Upper lobe of left lung (tissue), 6 donors: Measurements from ENCODE around the gene MAGI2. TPM values are rescaled to one million over a fixed set of nuclear protein-coding genes. Genes with fewer than 3 reads are reported as not detected.

Source experiments
- ATAC-seq, 2 donors: fragments of 200-7000 bp; cut with Tn5 transposase; one replicate each; pipeline ENCODE4 v1.9.1; 2022; ENCODE audit warnings: mild to moderate bottlenecking in 2 of 2, moderate library complexity in 2 of 2; ENCODE audit not compliant: low FRiP score in 2 of 2
- DNase-seq, 2 donors: peaks; one replicate each; pipeline ENCODE4 v3.0.0-alpha.2; 2019 to 2020
- H3K27ac ChIP-seq, 4 donors: fragments of 200-600 bp; sonication (generic); one replicate each; pipeline ENCODE4 v1.5.1; 2016 to 2019
- H3K27me3 ChIP-seq, 4 donors: fragments of 200-600 bp; sonication (generic); one replicate each; pipeline ENCODE4 v1.5.1; 2017 to 2019
- H3K36me3 ChIP-seq, 4 donors: fragments of 200-600 bp; sonication (generic); one replicate each; pipeline ENCODE4 v1.5.1; 2016 to 2019
- H3K4me1 ChIP-seq, 4 donors: fragments of 200-600 bp; sonication (generic); one replicate each; pipeline ENCODE4 v1.5.1; 2018 to 2019
- H3K4me3 ChIP-seq, 4 donors: fragments of 200-600 bp; sonication (generic); one replicate each; pipeline ENCODE4 v1.5.1; 2017 to 2019; ENCODE audit warnings: mild to moderate bottlenecking in 2 of 4, moderate library complexity in 1 of 4
- H3K9me3 ChIP-seq, 4 donors: fragments of 200-600 bp; sonication (generic); one replicate each; pipeline ENCODE4 v1.5.1; 2018 to 2019
- EP300 ChIP-seq, 4 donors: sonication (generic); formaldehyde crosslinking; IDR thresholded peaks; one replicate each; pipeline ENCODE4 v1.5.1; 2017; ENCODE audit warnings: antibody characterized with exemption in 4 of 4, control low read depth in 2 of 4
- POLR2A ChIP-seq, 4 donors: fragments of 450-650 bp; IDR thresholded peaks; one replicate each; pipeline ENCODE4 v1.5.1; 2016 to 2017; ENCODE audit warnings: antibody characterized with exemption in 4 of 4, mild to moderate bottlenecking in 2 of 4
- POLR2AphosphoS5 ChIP-seq, 2 donors: sonication (generic); formaldehyde crosslinking; IDR thresholded peaks; one replicate each; pipeline ENCODE4 v1.5.1; 2017; ENCODE audit warnings: antibody characterized with exemption in 2 of 2
- WGBS, 2 donors: methylation state at CpG; one replicate each; pipeline ENCODE4 v1.1.5; 2017 to 2018; 5-methylcytosine and 5-hydroxymethylcytosine counted together
- total RNA-seq, 6 donors: library from RNA; depleted of rRNA in 4 of 6; stranded (reverse); fragments of >200 nt in 4 of 6; gene quantifications; one replicate each; pipeline versions ENCODE4 v1.1.0 to v1.2.1, GENCODE V29; 2016 to 2021
- TF ChIP-seq, protein P1 (sequence below), 6 experiments: fragments of 450-650 bp in 4 of 6; fragments of 200-600 bp in 2 of 6; sonication (generic) in 2 of 6; IDR thresholded peaks; one replicate each; pipeline ENCODE4 v1.5.1; 2016 to 2019; ENCODE audit warnings: antibody characterized with exemption in 6 of 6
- donor health status: DM: no; HTN: no; CAD: no; lungs with moderate emphysema.
- donor health status: DM: no; HTN: yes; CAD: no; lungs with severe emphysema.

The MAGI2 gene
- total RNA-seq, 6 donors from 2014 or later: 7.9 to 84.9 (median 11.8) TPM

DNA sequence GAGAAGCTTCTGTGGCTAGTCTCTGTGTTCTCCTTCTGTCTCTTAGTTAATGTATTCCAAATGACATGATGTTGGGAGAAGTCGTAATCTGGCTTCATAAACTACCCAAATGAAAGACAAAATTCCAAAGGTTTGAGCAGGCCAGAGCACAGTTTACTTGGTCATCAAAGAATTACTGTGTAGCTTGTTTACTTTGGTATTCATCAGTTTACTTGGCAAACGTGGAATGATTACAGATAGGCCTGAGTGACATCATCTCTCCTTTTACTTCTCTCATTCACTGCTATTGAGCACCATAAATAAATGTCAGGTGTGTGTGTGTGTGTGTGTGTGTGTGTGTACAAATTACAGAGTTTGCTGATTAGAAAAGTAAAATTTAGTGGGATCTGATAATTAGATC, 1327.6 kb downstream of the MAGI2 start:
- no peaks in the 10 kb centered on the region for H3K4me1 ChIP-seq
- 52 to 59% methylated on average over 2 of the region's 2 CpGs for WGBS, 2 donors
- no peak for TF ChIP-seq POLR2AphosphoS5 (IDR thresholded peaks at IDR 0.05)
- TF ChIP-seq, protein P1, sequence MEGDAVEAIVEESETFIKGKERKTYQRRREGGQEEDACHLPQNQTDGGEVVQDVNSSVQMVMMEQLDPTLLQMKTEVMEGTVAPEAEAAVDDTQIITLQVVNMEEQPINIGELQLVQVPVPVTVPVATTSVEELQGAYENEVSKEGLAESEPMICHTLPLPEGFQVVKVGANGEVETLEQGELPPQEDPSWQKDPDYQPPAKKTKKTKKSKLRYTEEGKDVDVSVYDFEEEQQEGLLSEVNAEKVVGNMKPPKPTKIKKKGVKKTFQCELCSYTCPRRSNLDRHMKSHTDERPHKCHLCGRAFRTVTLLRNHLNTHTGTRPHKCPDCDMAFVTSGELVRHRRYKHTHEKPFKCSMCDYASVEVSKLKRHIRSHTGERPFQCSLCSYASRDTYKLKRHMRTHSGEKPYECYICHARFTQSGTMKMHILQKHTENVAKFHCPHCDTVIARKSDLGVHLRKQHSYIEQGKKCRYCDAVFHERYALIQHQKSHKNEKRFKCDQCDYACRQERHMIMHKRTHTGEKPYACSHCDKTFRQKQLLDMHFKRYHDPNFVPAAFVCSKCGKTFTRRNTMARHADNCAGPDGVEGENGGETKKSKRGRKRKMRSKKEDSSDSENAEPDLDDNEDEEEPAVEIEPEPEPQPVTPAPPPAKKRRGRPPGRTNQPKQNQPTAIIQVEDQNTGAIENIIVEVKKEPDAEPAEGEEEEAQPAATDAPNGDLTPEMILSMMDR (IDR thresholded peaks at IDR 0.05): no peak
- no peak for TF ChIP-seq POLR2A (IDR thresholded peaks at IDR 0.05)
- no peak for TF ChIP-seq EP300 (IDR thresholded peaks at IDR 0.05)
- DNase-seq (no peak), ATAC-seq (no peak)
- no peaks in the 10 kb centered on the region for H3K9me3 ChIP-seq
- H3K27ac ChIP-seq: no peak overlapping the region
- no peaks in the 10 kb centered on the region for H3K36me3 ChIP-seq
- no peak overlapping the region for H3K4me3 ChIP-seq
- H3K27me3 ChIP-seq: no peaks in the 10 kb centered on the region

DNA sequence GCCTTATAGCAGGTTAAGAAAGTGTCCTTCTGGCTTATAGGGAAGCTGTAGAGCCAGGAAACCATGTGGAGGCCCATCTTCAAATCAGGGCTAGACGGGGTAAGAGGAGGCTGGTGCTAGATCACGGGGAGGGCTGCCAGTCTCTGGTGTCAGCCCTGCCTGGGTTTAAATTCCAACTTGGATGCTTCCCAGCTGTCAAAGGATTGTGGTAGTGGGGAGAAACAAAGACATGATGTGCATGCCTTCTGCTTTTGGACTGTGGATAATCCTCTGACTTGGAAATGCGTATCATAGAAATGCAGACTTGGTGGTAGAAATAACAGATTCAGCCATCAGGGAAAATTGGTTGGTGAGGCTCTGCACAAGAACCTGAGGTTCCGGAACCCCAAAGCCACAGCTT, 1329.3 kb downstream of the MAGI2 start:
- no peak for ATAC-seq
- whole genome bisulfite sequencing, 2 donors: 86 to 95% methylated on average over 4 of the region's 4 CpGs
- Histone ChIP-seq H3K4me3 (no peak overlapping the region), H3K9me3 (no peaks in the 10 kb centered on the region), H3K27me3 (no peaks in the 10 kb centered on the region), H3K36me3 (no peaks in the 10 kb centered on the region), H3K27ac (no peak overlapping the region), H3K4me1 (no peaks in the 10 kb centered on the region)
- TF ChIP-seq POLR2AphosphoS5 (IDR thresholded peaks at IDR 0.05): no peak
- no peak for TF ChIP-seq EP300 (IDR thresholded peaks at IDR 0.05)
- TF ChIP-seq, protein P1 (IDR thresholded peaks at IDR 0.05): no peak
- no peak for TF ChIP-seq POLR2A (IDR thresholded peaks at IDR 0.05)
- DNase-seq: no peak

DNA sequence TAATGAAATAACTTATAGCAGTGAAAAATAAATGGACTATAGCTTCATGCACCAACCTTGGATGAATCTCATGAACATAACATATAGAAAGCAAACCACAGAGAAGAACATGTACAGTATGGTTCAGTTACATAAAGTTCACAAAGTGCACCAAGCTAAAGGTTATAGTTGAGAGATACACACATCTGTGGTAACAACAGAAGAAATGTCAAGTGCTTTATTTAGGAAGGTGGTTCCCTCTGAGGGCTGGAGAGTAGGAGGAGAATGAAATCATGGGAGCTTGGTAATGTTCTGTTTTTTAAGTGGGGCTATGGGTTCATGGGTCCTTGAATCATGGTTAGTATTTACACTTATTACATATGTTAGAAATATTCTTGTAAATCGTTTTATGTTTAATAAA, 1331.6 kb downstream of the MAGI2 start:
- no peaks in the 10 kb centered on the region for H3K4me1 ChIP-seq
- no peak for ATAC-seq
- no peak overlapping the region for H3K27ac ChIP-seq
- TF ChIP-seq EP300 (IDR thresholded peaks at IDR 0.05) (no peak), POLR2A (IDR thresholded peaks at IDR 0.05) (no peak), POLR2AphosphoS5 (IDR thresholded peaks at IDR 0.05) (no peak)
- TF ChIP-seq, protein P1 (IDR thresholded peaks at IDR 0.05): no peak
- H3K27me3 ChIP-seq: no peaks in the 10 kb centered on the region
- H3K4me3 ChIP-seq: no peak overlapping the region
- H3K9me3 ChIP-seq: no peaks in the 10 kb centered on the region
- WGBS, 2 donors: 61 to 78% methylated on average over 1 of the region's 1 CpG
- DNase-seq: no peak
- no peaks in the 10 kb centered on the region for H3K36me3 ChIP-seq

DNA sequence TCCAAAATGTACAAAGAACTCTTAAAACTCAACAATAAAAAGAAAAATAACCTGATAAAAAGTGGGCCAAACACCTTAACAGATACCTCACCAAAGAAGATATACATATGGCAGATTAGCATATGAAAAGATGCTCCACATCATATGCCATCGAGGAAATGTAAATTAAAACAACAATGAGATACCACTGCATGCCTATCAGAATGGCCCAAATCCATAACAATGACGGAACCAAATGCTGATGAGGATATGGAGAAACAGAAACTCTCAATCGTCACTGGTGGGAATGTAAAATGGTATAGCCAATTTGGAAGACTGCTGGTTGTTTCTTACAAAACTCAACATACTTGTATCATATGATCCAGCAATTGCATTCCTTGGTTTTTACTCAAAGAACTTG, 1335.0 kb downstream of the MAGI2 start:
- Histone ChIP-seq H3K4me3 (no peak overlapping the region), H3K9me3 (no peaks in the 10 kb centered on the region), H3K27me3 (no peaks in the 10 kb centered on the region), H3K36me3 (no peaks in the 10 kb centered on the region), H3K4me1 (no peaks in the 10 kb centered on the region), H3K27ac (no peak overlapping the region)
- DNase-seq (no peak), ATAC-seq (no peak)
- WGBS, 2 donors: 61 to 68% methylated on average over 3 of the region's 3 CpGs
- TF ChIP-seq POLR2AphosphoS5 (IDR thresholded peaks at IDR 0.05) (no peak), EP300 (IDR thresholded peaks at IDR 0.05) (no peak), POLR2A (IDR thresholded peaks at IDR 0.05) (no peak)
- TF ChIP-seq, protein P1 (IDR thresholded peaks at IDR 0.05): no peak

DNA sequence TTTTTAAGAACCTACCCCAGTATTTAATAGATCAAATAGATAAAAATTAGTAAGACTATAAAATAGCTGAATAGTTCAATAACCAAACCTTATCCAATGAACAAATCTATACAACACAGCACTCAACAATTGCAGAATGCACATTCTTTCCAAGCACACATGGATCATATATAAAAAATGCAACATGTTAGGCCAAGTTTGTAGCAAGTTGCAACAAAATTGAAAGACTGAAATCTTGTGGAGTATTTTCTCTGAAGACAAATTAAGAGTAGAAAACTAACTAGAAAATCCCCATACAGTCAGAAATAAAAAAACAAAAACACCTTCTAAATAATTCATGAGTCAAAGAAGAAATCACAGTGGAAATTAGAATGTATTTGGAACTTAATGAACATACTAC, 1337.6 kb downstream of the MAGI2 start:
- ATAC-seq (no peak), DNase-seq (no peak)
- Histone ChIP-seq H3K36me3 (no peaks in the 10 kb centered on the region), H3K4me1 (no peaks in the 10 kb centered on the region), H3K9me3 (no peaks in the 10 kb centered on the region), H3K4me3 (no peak overlapping the region), H3K27ac (no peak overlapping the region), H3K27me3 (no peaks in the 10 kb centered on the region)
- TF ChIP-seq POLR2AphosphoS5 (IDR thresholded peaks at IDR 0.05) (no peak), POLR2A (IDR thresholded peaks at IDR 0.05) (no peak), EP300 (IDR thresholded peaks at IDR 0.05) (no peak)
- TF ChIP-seq, protein P1 (IDR thresholded peaks at IDR 0.05): no peak
